CD4-positive, CD25-positive, alpha-beta regulatory T cell (primary cell): ENCODE results near the gene PSKH1. TPM values are rescaled to one million over a fixed set of nuclear protein-coding genes. Genes with fewer than 3 reads are reported as not detected.
A peak's percentile ranks its signal among the peaks of the same experiment; 100 is the strongest.
"Not testable (repeated sequence)": the region's sequence is repeated elsewhere in the genome, so short reads cannot be mapped to it uniquely, and the experiment has no call there.

Source experiments
- ATAC-seq, 2 donors: fragments of 150-1000 bp; cut with Tn5 transposase; one replicate each; pipeline ENCODE4 v1.10.0; 2021; ENCODE audit warnings: low read depth in 2 of 2, moderate number of reproducible peaks in 2 of 2, moderate library complexity in 1 of 2
- DNase-seq, 3 donors: peaks; one replicate each; pipeline versions ENCODE4 v3.0.0 to v3.0.0-alpha.2; 2012 to 2022; ENCODE audit warnings: mixed read lengths in 1 of 3
- H3K27ac ChIP-seq: one replicate; pipeline ENCODE4 v1.7.0; 2013; ENCODE audit warnings: mild to moderate bottlenecking, low read length; ENCODE audit not compliant: insufficient read depth, poor library complexity, severe bottlenecking
- H3K27me3 ChIP-seq: one replicate; pipeline ENCODE4 v1.7.0; 2013; ENCODE audit warnings: low read length; ENCODE audit not compliant: control insufficient read depth, insufficient read depth
- H3K36me3 ChIP-seq: one replicate; pipeline ENCODE4 v1.7.0; 2013; ENCODE audit warnings: mild to moderate bottlenecking, low read length, moderate library complexity; ENCODE audit not compliant: control insufficient read depth, insufficient read depth
- H3K4me1 ChIP-seq: 2 replicates; pipeline ENCODE4 v1.7.0; 2013; ENCODE audit warnings: mild to moderate bottlenecking, low read length; ENCODE audit not compliant: insufficient read depth, control insufficient read depth, poor library complexity, severe bottlenecking
- H3K4me3 ChIP-seq: one replicate; pipeline ENCODE4 v1.7.0; 2013; ENCODE audit warnings: low read depth, mild to moderate bottlenecking, low read length, moderate library complexity
- H3K9me3 ChIP-seq, 2 experiments: 1 replicate in 1 of 2; 2 replicates in 1 of 2; pipeline ENCODE4 v1.7.0; 2013; ENCODE audit warnings: low read length in 2 of 2, mild to moderate bottlenecking in 1 of 2, moderate library complexity in 1 of 2; ENCODE audit not compliant: control insufficient read depth in 2 of 2
- H3K27ac Mint-ChIP-seq, 3 donors: one replicate each; pipeline ENCODE4 v1.8.0; 2020 to 2022; ENCODE audit warnings: mild to moderate bottlenecking in 3 of 3, mixed read lengths in 3 of 3, moderate library complexity in 2 of 3
- H3K27me3 Mint-ChIP-seq: one replicate; pipeline ENCODE4 v1.8.0; 2022; ENCODE audit warnings: mild to moderate bottlenecking, mixed read lengths
- H3K36me3 Mint-ChIP-seq: one replicate; pipeline ENCODE4 v1.8.0; 2020; ENCODE audit warnings: mixed read lengths
- H3K4me1 Mint-ChIP-seq, 4 donors: one replicate each; pipeline ENCODE4 v1.8.0; 2020 to 2022; ENCODE audit warnings: mixed read lengths in 4 of 4, mild to moderate bottlenecking in 1 of 4
- H3K4me3 Mint-ChIP-seq, 4 donors: one replicate each; pipeline ENCODE4 v1.8.0; 2020 to 2022; ENCODE audit warnings: mild to moderate bottlenecking in 4 of 4, mixed read lengths in 4 of 4, moderate library complexity in 3 of 4
- H3K9me3 Mint-ChIP-seq, 7 donors: one replicate each; pipeline ENCODE4 v1.8.0; 2020 to 2022; ENCODE audit warnings: mixed read lengths in 7 of 7, mild to moderate bottlenecking in 3 of 7, moderate library complexity in 2 of 7
- polyA plus RNA-seq, 4 donors: library from polyadenylated mRNA; unstranded; fragments of 300-500 nt; fragmentation: Illumina TruSeq; gene quantifications; one replicate each; pipeline ENCODE4 v1.2.3, GENCODE V29; 2021
- total RNA-seq: library from RNA; stranded (reverse); gene quantifications from one replicate; pipeline ENCODE4 v1.2.3, GENCODE V29; 2022

The PSKH1 gene
- total and polyA plus RNA-seq, 5 donors from 2014 or later = 14.3 to 25.3 (median 22.8) TPM

GRCh38 chr16:67860589-67861398 lies 32.3 kb upstream of the PSKH1 start:
- Mint-ChIP-seq H3K36me3 (peaks cover 5% of the 10 kb centered on the region), H3K4me3 (no peak overlapping the region), H3K27ac (peak overlapping the region in 2 of 3 donors; percentile 29 to 67), H3K4me1 (peaks cover 0 to 38% (median 16%) of the 10 kb centered on the region in 4 donors), H3K27me3 (no peaks in the 10 kb centered on the region), H3K9me3 (no peaks in the 10 kb centered on the region)
- no peak overlapping the region for H3K4me3 ChIP-seq
- H3K36me3 ChIP-seq = peaks cover 7% of the 10 kb centered on the region
- DNase-seq (no peak), ATAC-seq (no peak)
- H3K27ac ChIP-seq = no peak overlapping the region
- no peaks in the 10 kb centered on the region for H3K27me3 ChIP-seq
- no peaks in the 10 kb centered on the region for H3K4me1 ChIP-seq
- no peaks in the 10 kb centered on the region for H3K9me3 ChIP-seq

GRCh38 chr16:67861877-67862276 lies 31.2 kb upstream of the PSKH1 start:
- no peak for DNase-seq
- ATAC-seq = no peak
- Mint-ChIP-seq H3K27me3 (no peaks in the 10 kb centered on the region), H3K9me3 (no peaks in the 10 kb centered on the region), H3K4me3 (peak overlapping the region in 1 of 4 donors; percentile 70), H3K4me1 (peaks cover 0 to 35% (median 14%) of the 10 kb centered on the region in 4 donors), H3K27ac (peak overlapping the region in 2 of 3 donors; percentile 29 to 87), H3K36me3 (peaks cover 5% of the 10 kb centered on the region)
- Histone ChIP-seq H3K4me1 (no peaks in the 10 kb centered on the region), H3K27me3 (no peaks in the 10 kb centered on the region), H3K9me3 (no peaks in the 10 kb centered on the region), H3K36me3 (peaks cover 7% of the 10 kb centered on the region), H3K27ac (no peak overlapping the region), H3K4me3 (no peak overlapping the region)

- H3K27ac ChIP-seq = no peak overlapping the region
- no peaks in the 10 kb centered on the region for H3K27me3 Mint-ChIP-seq
- no peaks in the 10 kb centered on the region for H3K27me3 ChIP-seq
- H3K9me3 ChIP-seq = no peaks in the 10 kb centered on the region
- H3K27ac Mint-ChIP-seq = peak overlapping the region; percentile 42 to 56 (median 44)
- H3K36me3 Mint-ChIP-seq = peaks cover 5% of the 10 kb centered on the region
- peaks cover 15% of the 10 kb centered on the region for H3K36me3 ChIP-seq
- ATAC-seq (no peak), DNase-seq (no peak)
- H3K4me3 Mint-ChIP-seq = no peak overlapping the region
- H3K9me3 Mint-ChIP-seq = no peaks in the 10 kb centered on the region
- H3K4me1 ChIP-seq = no peaks in the 10 kb centered on the region
- H3K4me3 ChIP-seq = no peak overlapping the region
- peaks cover 0 to 25% (median 8%) of the 10 kb centered on the region in 4 donors for H3K4me1 Mint-ChIP-seq
Measured at GRCh38 chr16:67862623-67863583, 30.2 kb upstream of the PSKH1 start.

GRCh38 chr16:67864044-67864443 lies 29.0 kb upstream of the PSKH1 start:
- H3K27ac ChIP-seq, H3K27ac Mint-ChIP-seq, H3K27me3 Mint-ChIP-seq, ATAC-seq, H3K36me3 Mint-ChIP-seq, H3K4me1 ChIP-seq, H3K9me3 ChIP-seq, H3K4me3 ChIP-seq, H3K4me3 Mint-ChIP-seq, DNase-seq, H3K27me3 ChIP-seq, H3K9me3 Mint-ChIP-seq: not testable (repeated sequence)
- peaks cover 24% of the 10 kb centered on the region for H3K36me3 ChIP-seq
- peaks cover 0 to 17% (median 6%) of the 10 kb centered on the region in 4 donors for H3K4me1 Mint-ChIP-seq

GRCh38 chr16:67864594-67864993 lies 28.5 kb upstream of the PSKH1 start:
- H3K27ac ChIP-seq = no peak overlapping the region
- no peaks in the 10 kb centered on the region for H3K4me1 ChIP-seq
- no peak for ATAC-seq
- no peaks in the 10 kb centered on the region for H3K27me3 ChIP-seq
- H3K9me3 ChIP-seq = no peaks in the 10 kb centered on the region
- no peaks in the 10 kb centered on the region for H3K9me3 Mint-ChIP-seq
- H3K4me3 ChIP-seq = no peak overlapping the region
- H3K27ac Mint-ChIP-seq = no peak overlapping the region
- H3K27me3 Mint-ChIP-seq = no peaks in the 10 kb centered on the region
- H3K36me3 Mint-ChIP-seq = peaks cover 9% of the 10 kb centered on the region
- no peak overlapping the region for H3K4me3 Mint-ChIP-seq
- H3K4me1 Mint-ChIP-seq = peaks cover 0 to 17% (median 6%) of the 10 kb centered on the region in 4 donors
- DNase-seq = no peak
- peaks cover 24% of the 10 kb centered on the region for H3K36me3 ChIP-seq

GRCh38 chr16:67865318-67865717 lies 27.7 kb upstream of the PSKH1 start:
- ATAC-seq (peak; percentile 46 to 58), DNase-seq (peak in 2 of 3 donors; percentile 9 to 47)
- Mint-ChIP-seq H3K9me3 (no peaks in the 10 kb centered on the region), H3K36me3 (peaks cover 10% of the 10 kb centered on the region), H3K27me3 (no peaks in the 10 kb centered on the region), H3K27ac (peak overlapping the region in 1 of 3 donors; percentile 74), H3K4me1 (peaks cover 0 to 17% (median 6%) of the 10 kb centered on the region in 4 donors), H3K4me3 (no peak overlapping the region)
- peaks cover 24% of the 10 kb centered on the region for H3K36me3 ChIP-seq
- no peaks in the 10 kb centered on the region for H3K27me3 ChIP-seq
- no peaks in the 10 kb centered on the region for H3K4me1 ChIP-seq
- H3K4me3 ChIP-seq = no peak overlapping the region
- no peak overlapping the region for H3K27ac ChIP-seq
- H3K9me3 ChIP-seq = no peaks in the 10 kb centered on the region

- H3K27ac Mint-ChIP-seq = no peak overlapping the region
- peaks cover 15% of the 10 kb centered on the region for H3K36me3 Mint-ChIP-seq
Measured at GRCh38 chr16:67868290-67868689, 24.8 kb upstream of the PSKH1 start.

More at GRCh38 chr16:67868290-67868689, 24.8 kb upstream of the PSKH1 start:
- Mint-ChIP-seq H3K4me1 (peaks cover 0 to 16% (median 5%) of the 10 kb centered on the region in 4 donors), H3K4me3 (peak overlapping the region in 1 of 4 donors; percentile 58), H3K27me3 (no peaks in the 10 kb centered on the region), H3K9me3 (no peaks in the 10 kb centered on the region)
- Histone ChIP-seq H3K36me3 (peaks cover 32% of the 10 kb centered on the region), H3K27ac (no peak overlapping the region), H3K9me3 (no peaks in the 10 kb centered on the region), H3K4me1 (peaks cover 8% of the 10 kb centered on the region), H3K27me3 (no peaks in the 10 kb centered on the region), H3K4me3 (no peak overlapping the region)
- ATAC-seq = no peak
- no peak for DNase-seq
